ENCODE measurements around the gene METAP1.
"Not testable (repeated sequence)": the region's sequence is repeated elsewhere in the genome, so short reads cannot be mapped to it uniquely, and the experiment has no call there.

METAP1 gene

GRCh38 chr4:98995183-98996055, at the start of gene METAP1:
Gene METAP1 (plus strand): TSS chr4:98995721. CDS start chr4:98995754, 33 bp downstream.
- DNase-seq: peak; percentile 66

DNA sequence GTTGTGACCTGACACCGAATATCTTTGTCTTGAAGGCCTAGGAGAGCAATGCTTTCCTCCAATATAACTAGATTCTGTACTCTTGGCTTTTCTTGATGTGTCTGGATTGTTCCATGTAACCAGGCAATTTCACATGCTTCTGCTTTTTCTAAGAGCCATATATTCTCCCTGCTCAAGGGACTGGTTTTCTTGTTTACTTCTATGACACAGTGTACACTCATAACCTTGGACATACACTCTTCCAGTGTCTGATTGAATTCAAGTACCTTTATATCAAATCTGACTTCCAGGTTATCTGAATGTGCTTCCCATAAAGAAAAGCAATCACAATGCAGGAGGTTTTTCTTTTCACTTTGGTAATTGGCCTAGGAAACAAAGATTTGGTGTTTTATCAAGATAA, 49.2 kb upstream of the METAP1 start:
- no peak for DNase-seq

GRCh38 chr4:98950925-98951324, 44.6 kb upstream of the METAP1 start:
- DNase-seq: no peak

GRCh38 chr4:98951710-98952109, 43.8 kb upstream of the METAP1 start:
- no peak for DNase-seq

DNA sequence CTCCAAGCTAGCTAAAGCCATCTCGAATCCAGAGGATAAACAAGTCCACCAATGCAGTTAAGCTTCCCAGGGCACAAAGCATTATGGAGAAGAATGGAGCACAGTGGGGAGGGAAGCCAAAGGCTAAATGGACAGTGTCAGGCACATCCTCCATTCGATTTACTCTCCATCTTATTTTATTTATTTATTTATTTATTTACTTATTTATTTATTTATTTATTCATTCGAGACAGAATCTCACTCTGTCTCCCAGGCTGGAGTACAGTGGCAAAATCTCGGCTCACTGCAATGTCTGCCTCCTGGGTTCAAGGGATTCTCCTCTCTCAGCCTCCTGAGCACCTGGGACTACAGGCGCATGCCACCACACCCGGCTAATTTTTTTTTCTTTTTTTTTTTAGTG, 40.3 kb upstream of the METAP1 start:
- DNase-seq: no peak

DNA sequence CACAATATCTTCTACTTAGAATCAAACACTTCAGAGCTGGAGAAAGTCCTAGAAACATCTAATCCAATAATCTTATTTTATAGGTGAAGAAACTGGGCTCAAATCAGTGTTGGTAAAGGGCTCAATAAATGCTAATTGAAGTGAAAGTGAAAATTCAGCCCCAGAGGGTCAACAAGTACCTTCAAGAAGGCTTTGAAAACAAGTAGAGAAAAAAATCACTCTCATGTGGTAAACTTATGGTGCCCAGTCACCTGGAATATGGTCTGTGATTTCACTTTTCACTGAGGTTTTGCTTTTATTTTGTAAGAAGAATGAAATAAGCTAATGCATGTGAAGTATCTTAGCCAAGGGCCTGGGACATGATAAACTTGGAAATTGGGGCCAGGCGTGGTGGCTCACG, 37.5 kb upstream of the METAP1 start:
- DNase-seq: no peak

DNA sequence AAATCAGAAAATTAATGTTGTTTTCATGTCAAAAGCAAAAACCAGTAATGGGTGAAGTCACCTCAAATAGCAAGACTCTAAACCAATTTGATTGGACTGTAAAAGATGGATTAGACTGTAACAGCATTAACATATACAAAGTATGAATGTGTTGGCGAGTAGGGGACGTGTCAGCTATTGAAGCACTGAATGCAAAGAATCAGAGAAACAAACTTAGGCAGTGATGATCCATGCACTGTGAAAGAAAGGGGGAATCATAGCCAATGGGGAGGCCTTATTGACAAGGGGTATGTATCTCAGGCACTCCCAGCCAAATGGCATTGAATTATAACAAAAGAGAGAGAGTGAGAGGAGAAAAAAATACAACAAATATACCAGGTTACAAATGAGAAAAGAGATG, 36.1 kb upstream of the METAP1 start:
- DNase-seq: no peak

- DNase-seq: no peak
Observed at GRCh38 chr4:98961770-98962169, 33.8 kb upstream of the METAP1 start.

GRCh38 chr4:98963538-98964433, 31.7 kb upstream of the METAP1 start:
- no peak for DNase-seq

- no peak for DNase-seq
Observed at GRCh38 chr4:98966926-98967325, 28.6 kb upstream of the METAP1 start.

DNA sequence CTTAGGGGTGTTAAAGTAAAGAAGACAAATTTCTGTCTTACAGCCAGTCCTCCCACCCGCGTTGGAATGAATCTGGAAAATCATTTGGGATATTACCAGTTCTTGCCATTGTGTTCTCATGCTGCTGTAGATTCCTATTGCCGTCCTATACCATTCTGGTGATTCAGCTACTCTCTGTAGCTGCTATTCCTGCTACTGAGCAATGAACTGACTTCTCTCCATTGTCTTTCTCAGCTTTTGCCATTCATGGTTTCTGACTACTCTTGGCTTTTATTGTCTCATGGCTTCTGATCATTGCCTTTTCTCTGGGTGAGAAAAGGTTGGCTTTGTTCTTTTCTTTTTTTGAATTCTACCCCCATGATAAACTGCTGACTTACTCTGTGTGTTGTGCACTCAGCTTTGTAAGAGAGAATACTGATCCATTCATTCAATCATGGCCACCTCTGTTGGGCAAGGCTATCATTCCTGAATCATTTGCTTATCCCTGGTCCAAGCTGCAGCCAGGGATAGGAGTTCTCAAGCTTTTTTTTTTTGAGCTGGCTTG, 27.7 kb upstream of the METAP1 start:
- no peak for DNase-seq

DNA sequence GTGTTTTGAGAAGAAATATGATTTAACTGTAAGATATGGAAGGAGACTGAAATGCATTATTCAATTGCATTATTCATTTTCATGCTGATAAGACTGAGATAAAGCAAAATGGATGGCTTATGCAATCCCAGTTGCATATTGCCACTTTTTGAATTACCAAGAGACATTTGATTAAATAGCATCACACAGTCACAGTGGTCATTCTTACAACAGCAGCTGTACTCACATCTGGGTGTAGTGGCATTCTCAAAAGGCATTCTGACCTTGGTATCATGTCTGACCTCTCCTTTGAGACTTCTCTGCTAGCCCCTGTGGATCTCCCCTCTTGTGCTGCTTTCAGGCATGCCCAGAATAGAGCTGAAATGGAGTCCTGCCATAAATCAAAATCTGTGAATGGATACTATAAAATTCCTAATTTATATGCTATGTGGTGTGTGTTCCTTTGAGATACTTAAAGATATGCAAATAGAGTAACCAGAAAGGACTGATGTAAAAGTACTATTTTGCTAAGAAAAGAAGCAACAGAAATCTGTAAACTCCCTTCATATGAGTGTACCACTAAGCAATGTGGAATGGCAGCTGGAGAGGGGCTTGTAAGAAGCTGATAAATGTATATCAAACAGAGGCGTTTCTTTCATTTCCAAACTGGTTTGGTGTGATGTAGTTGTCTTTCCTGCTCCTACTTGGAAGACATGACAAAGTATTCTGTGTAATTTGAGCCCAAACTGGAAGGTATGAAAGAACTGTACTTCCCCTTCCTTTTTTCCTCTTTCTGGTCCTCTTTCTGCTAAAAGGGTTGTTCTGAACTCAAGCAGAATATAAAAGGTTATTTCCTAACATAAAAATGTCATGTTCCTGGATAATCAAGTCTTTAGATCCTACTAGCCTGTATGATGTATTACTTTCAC, 25.4 kb upstream of the METAP1 start:
- no peak for DNase-seq

DNA sequence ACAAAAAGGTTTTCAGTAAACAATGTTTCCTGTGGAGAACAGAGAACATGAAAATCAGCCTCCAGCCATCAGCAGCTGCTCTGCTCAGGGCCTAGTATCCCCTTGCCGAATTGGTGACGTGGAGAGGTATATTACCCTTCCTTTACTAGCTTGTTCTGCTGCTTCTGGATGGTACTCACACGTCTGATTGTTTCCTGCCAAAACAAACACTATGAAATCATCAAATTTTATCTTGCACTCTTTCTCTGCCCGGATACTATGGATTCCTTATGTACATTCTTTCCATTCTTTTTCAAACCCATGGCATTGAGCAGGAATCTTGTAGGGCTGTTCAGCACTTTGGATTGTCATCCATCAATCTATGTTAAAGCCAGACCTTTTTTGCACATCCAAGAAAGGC, 18.8 kb upstream of the METAP1 start:
- no peak for DNase-seq

DNA sequence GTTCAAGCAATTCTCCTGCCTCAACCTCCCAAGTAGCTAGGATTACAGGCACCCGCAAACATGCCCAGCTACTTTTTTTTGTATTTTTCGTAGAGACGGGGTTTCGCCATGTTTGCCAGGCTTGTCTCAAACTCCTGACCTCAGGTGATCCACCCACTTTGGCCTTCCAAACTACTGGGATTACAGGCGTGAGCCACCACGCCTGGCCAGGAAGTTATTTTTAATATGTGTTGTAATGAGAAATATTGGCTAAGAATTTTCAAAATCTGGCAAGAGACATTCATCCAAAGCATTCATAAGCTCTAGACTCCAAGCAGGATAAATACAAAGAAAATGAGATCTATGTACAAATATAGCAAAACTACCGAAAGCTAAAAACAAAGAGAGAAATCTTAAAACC, 18.0 kb upstream of the METAP1 start:
- DNase-seq: no peak

GRCh38 chr4:98987720-98988119, 7.8 kb upstream of the METAP1 start:
- DNase-seq: no peak

DNA sequence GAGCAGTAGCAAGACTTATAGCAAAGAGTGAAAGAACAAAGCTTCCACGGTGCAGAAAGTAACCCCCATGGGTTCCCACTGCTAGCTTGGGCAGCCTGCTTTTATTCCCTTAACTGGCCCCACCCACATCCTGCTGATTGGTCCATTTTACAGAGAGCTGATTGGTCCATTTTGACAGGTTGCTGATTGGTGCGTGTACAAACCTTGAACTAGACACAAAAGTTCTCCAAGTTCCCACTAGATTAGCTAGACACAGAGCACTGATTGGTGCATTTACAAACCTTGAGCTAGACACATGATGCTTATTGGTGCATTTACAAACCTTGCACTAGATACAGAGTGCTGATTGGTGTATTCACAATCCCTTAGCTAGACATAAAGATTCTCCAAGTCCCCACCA, 2.7 kb upstream of the METAP1 start:
- DNase-seq: not testable (repeated sequence)

GRCh38 chr4:98993419-98994071, 2.0 kb upstream of the METAP1 start:
- no peak for DNase-seq

GRCh38 chr4:98994474-98995182, 893 bp upstream of the METAP1 start:
- DNase-seq: no peak

DNA sequence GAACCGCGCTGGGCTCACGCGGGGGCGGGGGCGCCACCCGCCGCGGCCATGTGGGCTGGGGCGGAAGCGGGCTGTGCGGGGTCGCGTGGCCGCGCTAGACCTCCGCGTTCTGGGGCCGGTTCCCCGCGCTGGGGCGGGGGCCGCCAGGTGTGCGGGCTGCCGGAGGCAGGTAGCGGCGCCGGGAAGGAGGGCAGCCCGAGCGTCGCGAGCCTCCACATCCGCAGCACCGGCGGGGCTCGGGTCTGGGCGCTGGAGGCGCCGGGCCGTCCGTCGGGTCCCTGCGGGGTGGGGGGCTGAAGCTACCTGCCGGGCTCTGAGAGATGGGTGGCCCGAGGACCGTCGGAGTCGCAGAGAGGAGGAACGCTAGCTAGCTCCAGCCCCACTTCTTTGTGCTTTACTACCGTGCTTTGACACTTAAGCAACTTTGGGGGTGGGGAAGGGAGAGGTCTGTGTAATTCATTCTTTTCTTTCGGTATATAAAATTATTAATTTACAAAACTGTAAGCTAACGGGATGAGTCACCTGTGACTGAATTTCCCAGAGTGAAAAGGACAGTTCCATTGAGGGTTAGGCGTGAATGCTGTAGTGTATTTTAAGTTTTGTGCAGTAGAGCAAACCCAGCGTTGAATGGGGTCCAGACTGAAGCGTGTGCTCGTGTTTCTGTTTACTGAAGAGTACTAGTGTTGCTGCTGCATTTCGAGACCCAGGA, 689 bp downstream of the METAP1 start:
- no peak for DNase-seq

GRCh38 chr4:98996765-98997068, 1.2 kb downstream of the METAP1 start:
- no peak for DNase-seq

- DNase-seq: no peak
Observed at GRCh38 chr4:98997166-98997565, 1.6 kb downstream of the METAP1 start.

All from SIG-M5 (cell line).